Stimulated activated CD4-positive, alpha-beta T cell treated with anti-CD3 and anti-CD28 coated beads, Interleukin-15, amount 100 ng/mL, for 1 hour (primary cell): ENCODE results near the gene NTN1.

Experiments used
- DNase-seq, 2 donors: peaks; one replicate each; pipeline ENCODE4 v3.0.0-alpha.2; 2020; ENCODE audit warnings: low read depth in 1 of 2, low spot score in 1 of 2

The NTN1 gene

DNA sequence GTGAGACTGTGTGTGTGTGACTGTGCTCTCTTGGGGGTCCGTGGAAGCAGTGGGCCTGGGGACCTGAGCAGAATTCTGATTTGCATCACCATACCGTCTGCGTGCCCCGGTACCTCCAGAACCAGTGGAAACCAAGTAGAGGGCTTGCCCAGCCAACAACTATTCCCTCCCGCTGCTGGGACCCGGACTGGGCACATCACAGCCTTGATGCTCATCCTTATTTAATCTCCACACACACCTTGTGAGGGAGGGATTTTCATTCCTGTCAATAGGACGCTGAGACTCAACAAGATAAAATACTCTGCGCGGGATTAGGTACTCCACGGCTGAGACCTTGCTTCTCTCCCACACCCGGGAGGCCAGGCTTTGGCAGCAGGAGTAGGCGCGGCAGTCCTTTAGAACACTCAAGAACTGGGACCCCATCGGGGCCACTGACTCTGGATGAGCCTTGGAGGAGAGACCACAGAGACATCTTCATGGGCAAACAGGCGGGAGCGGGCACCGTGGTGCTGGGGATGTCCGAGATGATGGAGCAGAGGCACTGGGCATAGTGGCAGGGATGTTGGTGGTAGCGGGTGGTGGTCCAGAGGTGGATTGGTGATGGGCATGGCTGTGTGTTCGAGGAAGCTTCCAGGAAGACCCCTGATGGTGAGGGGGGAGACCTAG lies 208.0 kb downstream of the NTN1 start:
- no peak for DNase-seq

DNA sequence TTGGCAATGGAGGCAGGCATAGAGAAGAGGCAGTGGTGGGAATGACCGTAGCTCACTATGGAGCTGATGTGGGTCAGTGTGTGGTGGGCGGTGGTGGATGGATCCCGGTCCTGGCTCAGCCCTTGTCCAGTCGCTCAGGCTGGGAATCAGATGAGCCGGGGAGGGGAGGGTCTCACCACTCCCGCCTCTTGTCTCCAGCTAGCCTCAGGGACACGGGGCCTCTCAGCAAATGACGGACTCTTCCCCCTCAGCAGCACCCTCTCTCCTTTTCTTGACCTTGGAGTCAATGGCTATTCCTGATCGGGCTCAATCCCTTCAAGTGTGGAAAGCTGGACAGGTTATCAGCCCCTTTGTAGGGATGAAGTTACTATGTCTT lies 208.5 kb downstream of the NTN1 start:
- no peak for DNase-seq

DNA sequence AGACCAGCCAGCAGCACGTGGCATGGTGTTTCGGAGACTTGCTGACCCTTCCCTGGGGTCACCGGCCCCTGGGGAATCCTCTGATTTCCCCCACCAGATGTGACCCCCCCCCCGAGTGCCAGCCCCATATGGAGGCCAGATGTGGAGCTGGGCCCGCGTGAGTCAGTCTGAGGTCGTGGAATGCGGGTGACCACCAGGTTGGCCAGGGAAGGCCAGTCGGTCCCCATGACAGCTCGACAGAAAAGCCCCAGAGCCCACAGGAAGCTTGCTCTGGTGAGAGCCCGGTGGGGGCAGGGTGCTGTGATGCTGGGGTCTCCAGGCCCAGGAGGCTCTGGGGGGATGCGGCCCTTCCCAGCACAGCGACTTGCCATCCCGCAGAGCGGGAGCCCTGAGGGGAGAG lies 209.0 kb downstream of the NTN1 start:
- no peak for DNase-seq

GRCh38 chr17:9230861-9231260 lies 209.6 kb downstream of the NTN1 start:
- DNase-seq: no peak

DNA sequence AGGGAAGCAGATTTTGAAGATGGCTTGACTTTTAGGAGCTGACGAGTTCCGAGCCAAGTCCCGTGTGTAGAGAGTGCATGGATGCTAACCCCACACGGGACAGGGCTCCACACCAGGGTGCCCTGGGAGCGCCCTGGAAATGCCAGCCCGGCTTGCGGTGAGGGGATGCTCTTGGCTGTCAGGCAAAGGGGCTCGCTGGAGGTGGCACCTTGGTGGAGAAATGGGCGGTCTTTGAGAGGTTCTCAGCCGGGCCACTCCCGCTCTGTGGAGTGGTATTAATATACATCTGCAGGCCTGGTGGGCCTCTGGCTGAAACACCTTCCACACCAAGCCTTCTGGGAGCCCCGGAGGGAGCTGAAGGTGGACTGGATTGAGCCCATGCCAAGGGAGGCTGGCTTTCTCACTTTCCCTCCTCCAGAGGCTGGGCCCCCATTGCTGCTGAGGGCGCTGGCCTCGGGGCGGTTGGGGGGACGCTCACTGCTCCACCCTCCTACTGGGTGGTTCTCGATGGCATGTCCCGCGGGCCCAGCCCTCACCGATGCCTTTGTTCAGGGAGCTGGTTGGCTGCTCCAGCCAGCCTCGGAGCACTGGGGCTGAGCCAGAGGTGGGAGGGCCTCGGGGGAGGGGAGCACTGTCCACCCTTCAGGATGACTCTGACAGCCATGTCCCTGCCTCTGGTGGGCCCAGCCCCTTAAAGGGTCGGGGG lies 210.3 kb downstream of the NTN1 start:
- DNase-seq: no peak

- DNase-seq: no peak
These were observed 210.8 kb downstream of the NTN1 start for GRCh38 chr17:9232155-9232475.

DNA sequence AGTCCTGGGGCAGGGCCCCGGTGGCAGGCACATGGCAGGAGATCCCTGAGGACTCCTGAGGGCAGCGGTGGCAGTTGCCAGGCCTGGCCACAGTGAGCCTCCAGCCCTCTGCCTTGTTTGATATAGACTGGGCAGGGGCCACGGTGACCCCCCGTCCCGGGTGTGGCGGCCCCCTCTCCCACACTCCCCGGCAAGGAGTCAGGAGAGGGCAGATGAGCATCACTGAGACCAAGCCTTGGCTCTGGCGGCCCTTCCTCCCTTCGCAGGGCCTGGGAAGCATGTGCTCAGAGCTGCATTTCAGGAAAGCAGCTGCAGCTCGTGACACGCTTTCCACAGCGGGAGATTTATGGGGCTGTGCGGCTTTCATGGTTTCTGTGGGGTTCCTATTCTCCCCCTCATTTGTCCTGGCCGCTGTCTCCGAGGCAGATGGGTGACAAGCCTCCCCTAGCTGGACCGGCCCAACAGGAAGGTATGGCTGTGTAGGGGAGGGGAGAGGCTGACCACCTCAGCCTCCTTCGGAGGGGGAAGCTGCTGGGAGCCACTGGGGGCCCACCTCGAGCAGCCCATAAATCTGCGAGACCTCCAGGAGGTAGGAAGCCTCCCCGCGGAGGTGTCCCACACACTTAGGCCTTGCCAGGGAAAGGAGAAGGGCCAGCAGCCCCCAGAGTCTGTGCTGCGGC lies 211.4 kb downstream of the NTN1 start:
- no peak for DNase-seq

DNA sequence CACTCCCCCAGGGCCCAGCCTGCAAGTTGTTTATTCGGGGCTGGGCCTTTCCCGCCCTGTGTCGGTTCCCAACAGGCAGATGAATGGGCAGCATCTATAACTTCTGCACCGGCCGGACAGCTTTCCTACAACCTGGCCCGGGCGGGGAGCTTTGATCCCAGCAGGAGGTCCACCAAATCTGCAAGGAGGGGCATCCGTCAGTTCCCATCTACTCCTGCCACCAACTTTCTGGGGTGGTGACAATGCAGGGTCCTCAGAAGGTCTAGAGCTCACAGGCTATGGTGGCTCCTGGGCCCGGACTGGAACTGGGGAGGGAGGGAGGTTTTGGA lies 211.9 kb downstream of the NTN1 start:
- no peak for DNase-seq

GRCh38 chr17:9233761-9234160 lies 212.5 kb downstream of the NTN1 start:
- no peak for DNase-seq

GRCh38 chr17:9234389-9234945 lies 213.2 kb downstream of the NTN1 start:
- DNase-seq: no peak

- DNase-seq: no peak
These were observed 214.0 kb downstream of the NTN1 start for GRCh38 chr17:9235346-9235745.

DNA sequence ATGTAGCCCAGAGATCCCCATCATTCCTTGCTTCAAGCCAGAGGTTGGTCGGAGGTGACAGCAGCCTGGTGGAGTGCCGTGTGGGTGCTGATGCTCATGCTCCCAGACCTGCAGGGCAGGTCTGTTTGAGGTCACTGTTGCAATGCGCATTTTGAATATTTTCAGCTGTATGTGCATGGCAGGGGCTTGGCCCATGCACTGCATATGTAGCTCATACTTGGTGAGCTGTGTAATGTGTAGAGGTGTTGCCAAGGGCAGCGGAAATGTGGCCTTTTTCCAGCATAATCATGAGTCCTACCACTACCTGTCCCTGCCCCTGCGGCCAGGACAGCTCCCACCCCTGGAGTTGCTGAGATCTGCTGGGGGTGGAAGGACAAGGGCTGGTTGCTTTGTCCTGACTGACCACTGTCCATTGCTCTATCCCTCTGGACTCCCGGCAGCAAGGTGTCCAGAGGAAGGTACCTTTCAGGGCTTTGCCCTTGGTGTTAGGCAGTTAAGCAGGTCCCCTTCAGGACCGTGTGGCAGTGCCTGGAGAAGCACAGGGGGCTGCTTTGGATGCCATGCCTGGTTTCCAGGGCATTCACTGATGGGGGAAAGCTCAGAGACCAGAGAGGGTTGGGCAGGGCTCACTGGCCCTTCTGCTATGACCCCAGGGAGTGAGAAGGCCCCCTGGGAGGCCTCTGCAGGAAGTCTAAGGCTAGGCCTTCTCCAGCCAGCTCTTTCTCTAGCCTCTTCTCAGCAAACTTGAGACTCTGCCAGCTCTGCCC lies 215.2 kb downstream of the NTN1 start:
- no peak for DNase-seq

DNA sequence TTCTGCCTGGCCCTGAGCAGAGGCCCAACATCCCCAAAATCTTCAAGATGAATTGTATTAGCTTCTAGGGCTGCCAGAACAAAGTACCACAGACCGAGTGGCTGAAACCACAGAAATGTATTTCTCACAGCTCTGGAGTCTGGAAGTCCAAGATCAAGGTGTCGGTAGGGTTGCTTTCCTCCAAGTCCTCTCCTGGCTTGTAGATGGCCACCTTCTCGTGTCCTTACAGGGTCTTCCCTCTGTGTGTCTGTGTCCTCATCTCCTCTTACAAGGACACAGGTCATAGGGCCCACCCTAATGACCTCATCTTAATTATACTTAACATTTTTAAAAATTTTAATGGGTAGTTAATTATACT lies 215.7 kb downstream of the NTN1 start:
- DNase-seq: no peak

GRCh38 chr17:9237661-9238301 lies 216.5 kb downstream of the NTN1 start:
- no peak for DNase-seq

GRCh38 chr17:9238340-9239245 lies 217.3 kb downstream of the NTN1 start:
- no peak for DNase-seq

DNA sequence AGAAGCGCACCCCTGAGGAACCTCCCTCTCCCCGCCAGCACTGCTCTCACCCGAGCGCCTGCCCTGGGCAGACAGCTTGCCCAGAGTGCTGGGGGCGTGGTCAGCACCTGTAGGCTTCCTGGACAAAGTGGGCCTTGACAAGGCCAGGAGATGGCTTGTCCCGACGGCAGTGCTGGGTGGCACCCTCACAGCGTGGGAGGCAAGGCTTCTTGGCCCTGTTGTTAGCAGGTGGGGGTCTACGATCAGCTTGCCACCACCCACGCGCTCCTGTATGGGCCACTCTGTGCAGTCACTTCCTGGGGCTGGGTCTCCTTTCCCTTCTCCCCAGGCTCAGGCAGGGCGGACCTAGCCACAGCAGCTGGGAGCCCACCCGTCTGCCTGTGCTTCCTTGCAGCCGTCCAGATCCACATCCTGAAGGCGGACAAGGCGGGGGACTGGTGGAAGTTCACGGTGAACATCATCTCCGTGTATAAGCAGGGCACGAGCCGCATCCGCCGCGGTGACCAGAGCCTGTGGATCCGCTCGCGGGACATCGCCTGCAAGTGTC lies 218.0 kb downstream of the NTN1 start:
- no peak for DNase-seq

- DNase-seq: peak; percentile 48 to 57
These were observed 218.7 kb downstream of the NTN1 start for GRCh38 chr17:9239793-9240658.

DNA sequence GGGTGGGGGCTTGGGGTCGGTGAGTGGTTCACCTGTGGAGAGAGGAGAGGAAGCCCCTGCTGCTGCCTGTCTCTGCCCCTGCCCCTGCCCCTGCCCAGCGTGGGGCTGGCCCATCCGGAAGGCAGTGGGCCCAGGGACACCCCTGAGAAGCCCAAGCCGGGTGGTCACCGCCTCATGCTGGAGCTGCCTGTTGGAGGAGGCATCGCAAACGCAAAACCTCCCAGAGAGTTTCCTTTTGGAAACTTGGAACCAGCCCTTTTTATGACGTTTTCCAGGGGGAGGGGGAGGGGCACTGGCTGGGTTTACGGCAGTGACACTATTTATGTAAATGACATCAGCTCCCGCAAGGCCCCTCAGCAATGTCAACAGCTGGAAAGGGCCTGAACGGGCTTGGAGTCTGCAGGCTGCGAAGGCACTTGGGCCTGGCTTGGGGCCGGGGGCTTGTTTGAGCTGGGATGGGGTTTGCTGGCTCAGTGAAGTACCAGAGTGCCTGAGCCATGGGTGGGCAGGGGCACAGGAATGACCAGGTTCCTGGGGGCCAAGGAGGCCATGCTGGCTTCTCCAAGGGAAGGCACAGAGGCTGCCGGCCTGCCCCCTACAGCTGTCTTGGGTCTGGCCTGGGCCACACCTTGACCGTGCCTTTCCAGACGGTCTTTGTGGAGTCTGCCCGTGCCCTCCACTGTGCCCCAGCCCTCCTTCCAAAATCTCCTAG lies 219.5 kb downstream of the NTN1 start:
- no peak for DNase-seq

DNA sequence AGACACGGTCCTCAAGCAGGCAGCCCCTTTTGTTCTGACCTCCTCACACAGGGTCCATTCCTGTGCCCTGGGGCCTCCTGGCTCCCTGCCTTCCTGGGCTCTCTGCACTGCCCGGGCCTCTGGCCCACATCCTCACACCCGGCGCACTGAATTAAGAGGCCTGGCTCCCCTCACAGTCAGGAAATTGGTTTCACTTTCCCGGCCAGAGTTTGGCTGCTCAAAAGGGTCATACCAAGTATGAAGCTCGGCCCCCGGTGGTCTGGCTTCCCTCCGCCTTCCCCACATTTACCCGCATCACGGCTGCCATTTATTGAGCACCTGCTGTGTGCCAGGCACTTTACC lies 220.0 kb downstream of the NTN1 start:
- DNase-seq: no peak
